SK-N-SH treated with all-trans-retinoic acid at 6 μM for 48 hours (cell line): Measurements from ENCODE around the gene RET.
A peak's percentile ranks its signal among the peaks of the same experiment; 100 is the strongest.

Source experiments
- POU6F1 ChIP-seq: fragments of 250-450 bp; sonication (Bioruptor Pico); IDR thresholded peaks from 2 replicates; pipeline ENCODE4 v1.8.0; 2021; ENCODE audit warnings: low read depth, mild to moderate bottlenecking, moderate library complexity, borderline replicate concordance
- TSHZ2 ChIP-seq: fragments of 250-450 bp; sonication (Bioruptor Pico); IDR thresholded peaks from 2 replicates; pipeline ENCODE4 v1.5.0; 2020; ENCODE audit warnings: mild to moderate bottlenecking, moderate library complexity
- ZNF70 ChIP-seq: fragments of 450-650 bp; formaldehyde crosslinking; IDR thresholded peaks from 2 replicates; pipeline ENCODE4 v1.5.0; 2020; ENCODE audit warnings: mild to moderate bottlenecking, moderate library complexity
- TF ChIP-seq, protein P1 (sequence below): fragments of 250-450 bp; sonication (Bioruptor Pico); IDR thresholded peaks from 2 replicates; pipeline ENCODE4 v1.8.0; 2020; ENCODE audit warnings: mild to moderate bottlenecking, moderate library complexity, borderline replicate concordance

GRCh38 chr10:43057231-43057711 lies 19.6 kb upstream of the RET start:
- TF ChIP-seq ZNF70 (CRISPR knock-in tag) (peak; percentile 42; the same call in 1 of the 2 replicates), TSHZ2 (CRISPR knock-in tag) (peak; percentile 79; the same call in 1 of the 2 replicates), POU6F1 (CRISPR knock-in tag) (no peak)
- TF ChIP-seq, protein P1, sequence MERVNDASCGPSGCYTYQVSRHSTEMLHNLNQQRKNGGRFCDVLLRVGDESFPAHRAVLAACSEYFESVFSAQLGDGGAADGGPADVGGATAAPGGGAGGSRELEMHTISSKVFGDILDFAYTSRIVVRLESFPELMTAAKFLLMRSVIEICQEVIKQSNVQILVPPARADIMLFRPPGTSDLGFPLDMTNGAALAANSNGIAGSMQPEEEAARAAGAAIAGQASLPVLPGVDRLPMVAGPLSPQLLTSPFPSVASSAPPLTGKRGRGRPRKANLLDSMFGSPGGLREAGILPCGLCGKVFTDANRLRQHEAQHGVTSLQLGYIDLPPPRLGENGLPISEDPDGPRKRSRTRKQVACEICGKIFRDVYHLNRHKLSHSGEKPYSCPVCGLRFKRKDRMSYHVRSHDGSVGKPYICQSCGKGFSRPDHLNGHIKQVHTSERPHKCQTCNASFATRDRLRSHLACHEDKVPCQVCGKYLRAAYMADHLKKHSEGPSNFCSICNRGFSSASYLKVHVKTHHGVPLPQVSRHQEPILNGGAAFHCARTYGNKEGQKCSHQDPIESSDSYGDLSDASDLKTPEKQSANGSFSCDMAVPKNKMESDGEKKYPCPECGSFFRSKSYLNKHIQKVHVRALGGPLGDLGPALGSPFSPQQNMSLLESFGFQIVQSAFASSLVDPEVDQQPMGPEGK (CRISPR knock-in tag), result no peak
